GM12874 (cell line): ENCODE results near the gene LAMTOR5.

Source experiments
- TF ChIP-seq, protein P1 (sequence below): IDR thresholded peaks from 2 replicates; pipeline ENCODE4 v1.5.1; 2011; ENCODE audit warnings: low read depth, mild to moderate bottlenecking, control low read depth, low read length, moderate library complexity; ENCODE audit not compliant: insufficient read depth

The LAMTOR5 gene

GRCh38 chr1:110407260-110408210 lies at the start of gene LAMTOR5:
Gene LAMTOR5 (minus strand): TSS chr1:110407694. CDS start chr1:110407620, 74 bp downstream.
- TF ChIP-seq, protein P1, sequence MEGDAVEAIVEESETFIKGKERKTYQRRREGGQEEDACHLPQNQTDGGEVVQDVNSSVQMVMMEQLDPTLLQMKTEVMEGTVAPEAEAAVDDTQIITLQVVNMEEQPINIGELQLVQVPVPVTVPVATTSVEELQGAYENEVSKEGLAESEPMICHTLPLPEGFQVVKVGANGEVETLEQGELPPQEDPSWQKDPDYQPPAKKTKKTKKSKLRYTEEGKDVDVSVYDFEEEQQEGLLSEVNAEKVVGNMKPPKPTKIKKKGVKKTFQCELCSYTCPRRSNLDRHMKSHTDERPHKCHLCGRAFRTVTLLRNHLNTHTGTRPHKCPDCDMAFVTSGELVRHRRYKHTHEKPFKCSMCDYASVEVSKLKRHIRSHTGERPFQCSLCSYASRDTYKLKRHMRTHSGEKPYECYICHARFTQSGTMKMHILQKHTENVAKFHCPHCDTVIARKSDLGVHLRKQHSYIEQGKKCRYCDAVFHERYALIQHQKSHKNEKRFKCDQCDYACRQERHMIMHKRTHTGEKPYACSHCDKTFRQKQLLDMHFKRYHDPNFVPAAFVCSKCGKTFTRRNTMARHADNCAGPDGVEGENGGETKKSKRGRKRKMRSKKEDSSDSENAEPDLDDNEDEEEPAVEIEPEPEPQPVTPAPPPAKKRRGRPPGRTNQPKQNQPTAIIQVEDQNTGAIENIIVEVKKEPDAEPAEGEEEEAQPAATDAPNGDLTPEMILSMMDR, result 0 out of 2 replicates have a peak, but pooled peaks have one; percentile 4

DNA sequence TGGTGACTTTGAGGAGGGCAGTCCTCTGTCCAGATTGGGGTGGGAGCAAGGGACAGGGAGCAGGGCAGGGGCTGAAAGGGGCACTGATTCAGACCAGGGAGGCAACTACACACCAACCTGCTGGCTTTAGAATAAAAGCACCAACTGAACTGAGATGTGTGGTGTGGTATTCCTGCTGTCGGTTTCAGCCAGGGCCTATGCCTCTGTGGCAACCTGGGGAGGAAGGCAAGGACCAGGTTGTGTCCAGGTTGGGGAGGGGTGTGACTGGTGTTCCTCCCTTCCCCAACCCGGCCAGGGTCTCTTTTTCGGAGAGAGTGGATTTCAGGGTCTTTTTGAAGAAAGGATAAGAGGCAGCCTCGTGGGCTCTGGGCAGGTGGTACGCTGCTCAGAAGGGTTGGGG lies 49.7 kb upstream of the LAMTOR5 start:
- TF ChIP-seq, protein P1, result no peak

DNA sequence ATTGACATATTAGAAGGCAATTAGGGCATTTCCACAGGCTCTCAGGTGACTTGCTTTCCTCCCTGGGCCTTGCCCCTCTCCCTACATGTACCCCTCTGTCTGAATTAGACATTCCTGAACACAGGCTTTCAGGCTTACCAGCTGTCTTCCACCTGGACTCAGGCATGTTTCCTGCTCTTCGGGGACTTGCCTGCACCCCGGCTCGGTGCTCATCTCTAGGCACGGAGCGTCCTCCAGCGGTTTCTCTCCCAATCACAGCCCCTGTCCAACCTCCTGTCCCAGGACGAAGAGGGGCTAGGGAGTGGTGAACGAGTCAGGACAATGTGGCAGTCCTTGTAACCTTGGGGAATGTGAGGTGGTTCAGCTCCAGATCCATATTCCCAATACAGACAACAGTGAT lies 47.7 kb upstream of the LAMTOR5 start:
- TF ChIP-seq, protein P1, result no peak

DNA sequence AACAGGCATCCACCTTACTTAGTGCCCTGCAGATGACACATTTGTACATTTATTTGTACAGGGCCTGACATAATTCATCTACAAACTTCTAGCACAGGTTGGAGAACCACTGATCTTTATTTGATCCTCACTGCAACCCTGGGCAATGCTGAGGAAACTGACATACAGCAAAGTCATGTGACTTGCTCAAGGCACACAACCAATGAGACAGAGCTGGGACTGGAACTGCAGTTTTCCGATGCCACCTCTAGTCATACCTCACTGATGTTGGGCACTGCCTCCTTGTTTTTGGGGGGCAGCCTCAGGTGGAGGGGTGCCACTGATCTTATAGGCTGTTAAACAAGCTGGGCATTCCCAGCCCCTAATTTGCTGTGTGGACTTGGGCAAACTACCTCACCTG lies 46.8 kb upstream of the LAMTOR5 start:
- TF ChIP-seq, protein P1, result no peak

DNA sequence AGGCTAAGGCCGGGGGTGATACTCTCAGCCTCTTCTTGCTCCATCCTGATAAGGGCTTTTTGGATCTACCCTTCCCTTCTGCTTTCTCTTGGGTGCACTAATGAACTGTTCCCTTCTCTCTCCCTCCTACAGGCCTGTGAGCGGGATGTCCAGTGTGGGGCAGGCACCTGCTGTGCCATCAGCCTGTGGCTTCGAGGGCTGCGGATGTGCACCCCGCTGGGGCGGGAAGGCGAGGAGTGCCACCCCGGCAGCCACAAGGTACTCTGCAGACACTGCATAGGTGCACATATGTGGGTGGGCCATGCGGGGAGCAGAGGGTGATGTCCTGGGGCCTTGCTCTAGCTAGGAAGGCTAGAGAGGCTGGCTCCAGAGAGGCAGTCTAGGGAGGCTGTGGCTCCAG lies 46.3 kb upstream of the LAMTOR5 start:
- TF ChIP-seq, protein P1, result no peak

GRCh38 chr1:110452330-110452729 lies 44.8 kb upstream of the LAMTOR5 start:
- TF ChIP-seq, protein P1, result no peak

DNA sequence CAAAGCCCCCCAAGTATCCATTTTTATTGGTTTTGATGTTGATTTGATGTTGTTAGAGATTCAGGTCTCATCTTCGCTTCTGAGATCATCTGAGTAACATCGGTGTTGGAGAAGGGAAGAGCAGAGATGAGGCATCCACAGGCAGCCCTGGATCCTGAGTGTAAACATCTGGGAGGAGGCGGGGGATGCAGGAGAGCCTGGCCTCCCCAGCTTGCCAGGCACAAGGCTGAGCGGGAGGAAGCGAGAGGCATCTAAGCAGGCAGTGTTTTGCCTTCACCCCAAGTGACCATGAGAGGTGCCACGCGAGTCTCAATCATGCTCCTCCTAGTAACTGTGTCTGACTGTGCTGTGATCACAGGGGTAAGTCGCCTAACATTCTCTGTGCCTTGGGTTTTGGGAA lies 43.4 kb upstream of the LAMTOR5 start, which contains the start of gene PROK1:
Gene PROK1 (plus strand): TSS at position 221 of the 400 bp plus-strand sequence. CDS start 68 bp downstream, at position 289.
- TF ChIP-seq, protein P1, result no peak
